Kidney (tissue), 14 donors: ENCODE measurements around the gene STXBP1. TPM values are rescaled to one million over a fixed set of nuclear protein-coding genes. Genes with fewer than 3 reads are reported as not detected.

ENCODE experiments used
- DNase-seq, 5 donors: peaks; one replicate each; pipeline ENCODE4 v3.0.0-alpha.2; 2013 to 2020
- FAIRE-seq: peaks from 2 replicates; lab custom pipeline; 2012; peaks lifted over from hg19 to GRCh38; lab: Jason Lieb, UNC
- H3K27ac ChIP-seq, 2 donors: one replicate each; pipeline ENCODE4 v1.7.0; 2013; ENCODE audit warnings: low read depth in 2 of 2, low read length in 2 of 2, inconsistent platforms in 1 of 2
- H3K27me3 ChIP-seq: one replicate; pipeline ENCODE4 v1.7.1; 2013; ENCODE audit warnings: low read length, inconsistent platforms; ENCODE audit not compliant: control insufficient read depth, insufficient read depth
- H3K36me3 ChIP-seq, 3 donors: one replicate each; pipeline versions ENCODE4 v1.7.0 to v1.7.1; 2013; ENCODE audit warnings: low read length in 3 of 3, control low read depth in 1 of 3, inconsistent platforms in 1 of 3; ENCODE audit not compliant: insufficient read depth in 3 of 3, control insufficient read depth in 2 of 3
- H3K4me1 ChIP-seq, 3 donors: one replicate each; pipeline versions ENCODE4 v1.7.0 to v1.7.1; 2013; ENCODE audit warnings: low read length in 3 of 3, inconsistent platforms in 1 of 3, low read depth in 1 of 3; ENCODE audit not compliant: control insufficient read depth in 2 of 3, insufficient read depth in 2 of 3
- H3K4me3 ChIP-seq, 3 donors: one replicate each; pipeline versions ENCODE4 v1.7.0 to v1.8.1; 2013; ENCODE audit warnings: low read length in 3 of 3, control low read depth in 1 of 3, inconsistent platforms in 1 of 3
- H3K9ac ChIP-seq, 3 donors: one replicate each; pipeline versions ENCODE4 v1.7.0 to v1.7.1; 2013; ENCODE audit warnings: low read length in 3 of 3, control low read depth in 1 of 3, inconsistent platforms in 1 of 3
- H3K9me3 ChIP-seq, 3 donors: one replicate each; pipeline versions ENCODE4 v1.7.0 to v1.7.1; 2013; ENCODE audit warnings: low read length in 3 of 3, control low read depth in 1 of 3, inconsistent platforms in 1 of 3; ENCODE audit not compliant: control insufficient read depth in 2 of 3, insufficient read depth in 1 of 3
- intact Hi-C: fragments of 100-400 bp; cut with DNase I; formaldehyde crosslinking; loops from one replicate; pipeline ENCODE4 v1.11.1; 2022
- polyA plus RNA-seq: library from polyadenylated mRNA; stranded (reverse); fragments of 350-450 nt; fragmentation: Illumina TruSeq; extraction: RNeasy Lipid Tissue Mini Kit (QIAGEN cat#74804); gene quantifications from one replicate; pipeline ENCODE4 v1.2.3, GENCODE V29; 2014; ENCODE audit warnings: low read depth, low replicate concordance; ENCODE audit not compliant: insufficient read depth
- total RNA-seq: library from RNA; stranded (reverse); fragmentation: NEBNext Ultra II Directional; extraction: Animal tissue kit (Norgen Biotek cat#: 25700); gene quantifications from one replicate; pipeline ENCODE4 v1.2.1, GENCODE V29; 2021
- TF ChIP-seq, protein P1 (sequence below): IDR thresholded peaks from 3 replicates; pipeline ENCODE4 v1.5.1; 2012; ENCODE audit warnings: mild to moderate bottlenecking, moderate library complexity, borderline replicate concordance; ENCODE audit not compliant: insufficient read depth; ENCODE audit errors: extremely low read depth
- donor health status: control.
- donor health status: control.
- donor health status: control.
- donor health status: control.
- donor health status: control.
- donor health status: DM: yes; HTN: yes; CAD: no.
- donor health status: Normal renal cell carcinoma (clear cell type).

Gene STXBP1
- total and polyA plus RNA-seq, 2 donors from 2014 or later: 14.3 to 32.8 TPM

DNA sequence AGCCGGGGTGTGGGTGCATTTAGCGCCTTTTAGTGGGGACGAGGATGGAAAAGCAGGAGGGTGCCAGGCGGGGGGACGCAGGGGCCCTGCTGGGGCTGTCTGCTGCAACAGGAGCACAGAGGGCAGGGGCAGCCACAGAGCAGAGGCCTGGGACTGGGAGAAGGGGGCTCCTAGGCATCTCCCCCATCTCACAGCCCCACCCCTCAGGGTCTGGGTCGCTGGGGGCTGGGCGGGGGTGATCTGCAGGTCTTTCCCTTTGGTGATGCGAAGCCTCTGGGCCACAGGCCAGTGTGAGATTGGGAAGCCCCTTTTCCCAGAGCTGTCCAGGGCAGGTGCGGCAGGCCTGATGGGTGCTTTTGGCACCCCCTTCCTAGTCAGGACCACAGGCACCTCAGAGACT is 118.2 kb downstream of the STXBP1 start:
- no peaks in the 10 kb centered on the region for H3K9me3 ChIP-seq
- DNase-seq (peak in 1 of 5 donors; percentile 48), FAIRE-seq (no peak)
- no peak overlapping the region for H3K9ac ChIP-seq
- TF ChIP-seq, protein P1, sequence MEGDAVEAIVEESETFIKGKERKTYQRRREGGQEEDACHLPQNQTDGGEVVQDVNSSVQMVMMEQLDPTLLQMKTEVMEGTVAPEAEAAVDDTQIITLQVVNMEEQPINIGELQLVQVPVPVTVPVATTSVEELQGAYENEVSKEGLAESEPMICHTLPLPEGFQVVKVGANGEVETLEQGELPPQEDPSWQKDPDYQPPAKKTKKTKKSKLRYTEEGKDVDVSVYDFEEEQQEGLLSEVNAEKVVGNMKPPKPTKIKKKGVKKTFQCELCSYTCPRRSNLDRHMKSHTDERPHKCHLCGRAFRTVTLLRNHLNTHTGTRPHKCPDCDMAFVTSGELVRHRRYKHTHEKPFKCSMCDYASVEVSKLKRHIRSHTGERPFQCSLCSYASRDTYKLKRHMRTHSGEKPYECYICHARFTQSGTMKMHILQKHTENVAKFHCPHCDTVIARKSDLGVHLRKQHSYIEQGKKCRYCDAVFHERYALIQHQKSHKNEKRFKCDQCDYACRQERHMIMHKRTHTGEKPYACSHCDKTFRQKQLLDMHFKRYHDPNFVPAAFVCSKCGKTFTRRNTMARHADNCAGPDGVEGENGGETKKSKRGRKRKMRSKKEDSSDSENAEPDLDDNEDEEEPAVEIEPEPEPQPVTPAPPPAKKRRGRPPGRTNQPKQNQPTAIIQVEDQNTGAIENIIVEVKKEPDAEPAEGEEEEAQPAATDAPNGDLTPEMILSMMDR: no peak
- H3K4me1 ChIP-seq: peaks cover 0 to 7% (median 7%) of the 10 kb centered on the region in 3 donors
- H3K36me3 ChIP-seq: no peaks in the 10 kb centered on the region
- H3K27me3 ChIP-seq: no peaks in the 10 kb centered on the region
- intact Hi-C loops: no loop called here
- no peak overlapping the region for H3K4me3 ChIP-seq
- no peak overlapping the region for H3K27ac ChIP-seq

DNA sequence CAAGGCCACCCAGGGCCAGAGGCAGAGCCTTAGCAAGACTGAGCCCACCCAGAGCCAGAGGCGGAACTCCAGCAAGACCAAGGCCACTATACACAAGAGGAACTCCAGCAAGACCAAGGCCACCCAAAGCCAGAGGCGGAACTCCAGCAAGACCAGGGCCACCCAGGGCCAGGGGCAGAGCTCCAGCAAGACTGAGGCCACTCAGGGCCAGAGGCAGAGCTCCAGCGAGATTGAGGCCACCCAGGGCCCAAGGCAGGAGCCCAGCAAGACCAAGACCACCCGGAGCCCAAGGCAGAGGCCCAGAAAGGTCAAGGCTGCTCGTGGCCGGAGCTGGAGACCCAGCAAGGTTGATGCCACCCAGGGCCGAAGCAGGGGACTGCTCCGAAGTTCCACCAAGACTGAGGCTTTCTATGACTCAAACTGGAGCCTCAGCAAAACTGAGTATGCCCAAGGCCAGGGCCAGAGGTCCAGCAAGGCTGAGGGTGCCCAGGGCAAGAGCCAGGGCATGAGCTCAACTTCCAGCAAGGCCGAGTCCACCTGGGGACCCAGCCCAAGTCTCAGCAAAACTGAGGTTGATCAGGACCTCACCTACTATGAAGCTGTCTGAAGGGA is 118.8 kb downstream of the STXBP1 start:
- FAIRE-seq: no peak
- peaks cover 0 to 10% (median 7%) of the 10 kb centered on the region in 3 donors for H3K4me1 ChIP-seq
- H3K27me3 ChIP-seq: no peaks in the 10 kb centered on the region
- peak in 1 of 5 donors; percentile 70 for DNase-seq
- no peak overlapping the region for H3K4me3 ChIP-seq
- TF ChIP-seq, protein P1: no peak
- intact Hi-C loops: no loop called here
- H3K27ac ChIP-seq: no peak overlapping the region
- no peak overlapping the region for H3K9ac ChIP-seq
- H3K9me3 ChIP-seq: no peaks in the 10 kb centered on the region
- no peaks in the 10 kb centered on the region for H3K36me3 ChIP-seq

DNA sequence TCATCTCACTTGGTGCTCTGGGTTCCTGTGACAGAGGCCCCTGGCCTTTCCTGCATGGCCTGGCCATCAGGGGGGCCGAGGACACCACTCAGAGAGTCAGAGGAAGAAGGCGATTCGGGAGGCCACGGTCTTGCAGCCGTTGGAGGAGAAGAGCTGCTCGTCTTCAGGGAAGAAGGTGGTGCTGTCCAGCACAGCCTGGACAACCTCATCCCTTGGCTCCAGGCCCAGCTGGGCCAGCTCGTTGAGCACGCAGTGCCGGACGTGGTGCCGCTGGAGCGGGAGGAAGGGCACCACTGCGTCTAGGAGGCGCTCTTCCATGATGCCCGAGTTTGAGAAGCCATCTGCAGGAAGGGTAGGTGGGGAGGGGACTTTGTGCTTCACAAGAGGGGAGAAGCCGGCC is 119.9 kb downstream of the STXBP1 start:
- no peak for FAIRE-seq
- Histone ChIP-seq H3K36me3 (no peaks in the 10 kb centered on the region), H3K9ac (no peak overlapping the region), H3K4me3 (no peak overlapping the region), H3K4me1 (peaks cover 0 to 10% (median 7%) of the 10 kb centered on the region in 3 donors), H3K27ac (no peak overlapping the region), H3K9me3 (no peaks in the 10 kb centered on the region), H3K27me3 (no peaks in the 10 kb centered on the region)
- intact Hi-C loops: no loop called here
- no peak for DNase-seq
- TF ChIP-seq, protein P1: no peak
